AG04450 (cell line): ENCODE results near the gene EP400. TPM values are rescaled to one million over a fixed set of nuclear protein-coding genes. Genes with fewer than 3 reads are reported as not detected.

Experiments
- CTCF ChIA-PET: fragments of 300-600, 350-600 bp; formaldehyde crosslinking; extraction: SDS; loops from one replicate; lab custom pipeline; 2022; ENCODE audit warnings: antibody characterized with exemption, inconsistent platforms; lab: Charles Lee
- POLR2A ChIA-PET: fragments of 350-600 bp; formaldehyde crosslinking; extraction: SDS; loops from one replicate; lab custom pipeline; 2021; ENCODE audit warnings: antibody characterized with exemption, inconsistent platforms; lab: Yijun Ruan, JAX
- DNase-seq: peaks from one replicate; pipeline ENCODE4 v3.0.0-alpha.2; 2011; ENCODE audit warnings: low read depth, low spot score
- H3K27ac ChIP-seq: one replicate; pipeline ENCODE4 v1.5.1; 2012; ENCODE audit warnings: low read depth, low read length, control low read depth
- H3K27me3 ChIP-seq: one replicate; pipeline ENCODE4 v1.6.0; 2012; ENCODE audit warnings: low read length; ENCODE audit not compliant: control insufficient read depth, insufficient read depth
- H3K4me3 ChIP-seq: 2 replicates; pipeline ENCODE4 v1.5.1; 2011; ENCODE audit warnings: mild to moderate bottlenecking, low read depth, low read length, control low read depth
- H3K9me3 ChIP-seq: 2 replicates; pipeline ENCODE4 v1.5.1; 2012; ENCODE audit warnings: low read length; ENCODE audit not compliant: control insufficient read depth, insufficient read depth
- polyA plus RNA-seq: library from polyadenylated mRNA; depleted of rRNA; stranded (reverse); fragments of >200 nt; gene quantifications from 2 replicates; pipeline ENCODE4 v1.2.3, GENCODE V29; 2011
- TF ChIP-seq, protein P1 (sequence below): IDR thresholded peaks from 2 replicates; pipeline ENCODE4 v1.5.1; 2011; ENCODE audit warnings: low read depth, low read length, control low read depth, inconsistent platforms

Gene EP400
- polyA plus RNA-seq, 1 experiment = 5.4 TPM

DNA sequence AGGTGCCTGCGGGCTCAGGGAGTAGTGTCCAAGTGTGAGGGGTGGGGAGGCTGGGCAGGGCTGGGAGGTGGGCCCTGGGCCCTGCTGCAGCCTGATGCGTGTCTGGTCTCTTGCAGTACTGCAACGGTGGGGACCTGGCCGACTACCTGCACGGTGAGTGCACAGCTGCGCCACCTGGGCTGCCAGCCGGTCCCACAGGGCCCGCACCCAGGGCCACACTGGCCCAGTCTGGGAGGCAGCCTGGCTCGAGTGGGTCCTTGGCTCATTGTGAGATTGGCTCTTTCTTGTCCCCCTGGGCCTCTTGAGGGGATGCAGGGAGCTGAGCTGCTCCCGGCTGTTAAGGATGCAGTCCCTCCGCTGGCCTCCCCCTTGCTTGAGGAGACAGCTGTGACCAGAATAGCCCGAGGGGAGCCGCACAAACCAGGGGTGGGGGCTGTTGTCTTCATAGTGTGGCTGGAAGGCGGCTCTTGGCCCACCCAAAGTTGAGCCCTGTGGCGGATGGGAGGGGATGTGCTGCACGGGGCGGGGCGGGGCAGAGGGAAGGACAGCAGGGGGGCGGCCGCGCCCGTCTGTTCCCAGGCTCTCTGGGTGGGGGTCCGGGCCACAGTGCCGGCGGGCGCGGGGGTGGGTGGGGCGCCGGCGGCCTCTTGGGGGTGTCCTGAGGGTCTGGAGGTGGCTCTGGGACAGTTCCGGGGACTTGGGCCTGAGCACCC, 42.2 kb upstream of the EP400 start:
- Histone ChIP-seq H3K27ac (no peak overlapping the region), H3K27me3 (no peaks in the 10 kb centered on the region), H3K4me3 (no peak overlapping the region), H3K9me3 (no peaks in the 10 kb centered on the region; the same call in 1 of the 2 replicates)
- CTCF ChIA-PET = no interaction called here
- TF ChIP-seq, protein P1, sequence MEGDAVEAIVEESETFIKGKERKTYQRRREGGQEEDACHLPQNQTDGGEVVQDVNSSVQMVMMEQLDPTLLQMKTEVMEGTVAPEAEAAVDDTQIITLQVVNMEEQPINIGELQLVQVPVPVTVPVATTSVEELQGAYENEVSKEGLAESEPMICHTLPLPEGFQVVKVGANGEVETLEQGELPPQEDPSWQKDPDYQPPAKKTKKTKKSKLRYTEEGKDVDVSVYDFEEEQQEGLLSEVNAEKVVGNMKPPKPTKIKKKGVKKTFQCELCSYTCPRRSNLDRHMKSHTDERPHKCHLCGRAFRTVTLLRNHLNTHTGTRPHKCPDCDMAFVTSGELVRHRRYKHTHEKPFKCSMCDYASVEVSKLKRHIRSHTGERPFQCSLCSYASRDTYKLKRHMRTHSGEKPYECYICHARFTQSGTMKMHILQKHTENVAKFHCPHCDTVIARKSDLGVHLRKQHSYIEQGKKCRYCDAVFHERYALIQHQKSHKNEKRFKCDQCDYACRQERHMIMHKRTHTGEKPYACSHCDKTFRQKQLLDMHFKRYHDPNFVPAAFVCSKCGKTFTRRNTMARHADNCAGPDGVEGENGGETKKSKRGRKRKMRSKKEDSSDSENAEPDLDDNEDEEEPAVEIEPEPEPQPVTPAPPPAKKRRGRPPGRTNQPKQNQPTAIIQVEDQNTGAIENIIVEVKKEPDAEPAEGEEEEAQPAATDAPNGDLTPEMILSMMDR = no peak
- POLR2A ChIA-PET = no interaction called here
- DNase-seq = no peak

DNA sequence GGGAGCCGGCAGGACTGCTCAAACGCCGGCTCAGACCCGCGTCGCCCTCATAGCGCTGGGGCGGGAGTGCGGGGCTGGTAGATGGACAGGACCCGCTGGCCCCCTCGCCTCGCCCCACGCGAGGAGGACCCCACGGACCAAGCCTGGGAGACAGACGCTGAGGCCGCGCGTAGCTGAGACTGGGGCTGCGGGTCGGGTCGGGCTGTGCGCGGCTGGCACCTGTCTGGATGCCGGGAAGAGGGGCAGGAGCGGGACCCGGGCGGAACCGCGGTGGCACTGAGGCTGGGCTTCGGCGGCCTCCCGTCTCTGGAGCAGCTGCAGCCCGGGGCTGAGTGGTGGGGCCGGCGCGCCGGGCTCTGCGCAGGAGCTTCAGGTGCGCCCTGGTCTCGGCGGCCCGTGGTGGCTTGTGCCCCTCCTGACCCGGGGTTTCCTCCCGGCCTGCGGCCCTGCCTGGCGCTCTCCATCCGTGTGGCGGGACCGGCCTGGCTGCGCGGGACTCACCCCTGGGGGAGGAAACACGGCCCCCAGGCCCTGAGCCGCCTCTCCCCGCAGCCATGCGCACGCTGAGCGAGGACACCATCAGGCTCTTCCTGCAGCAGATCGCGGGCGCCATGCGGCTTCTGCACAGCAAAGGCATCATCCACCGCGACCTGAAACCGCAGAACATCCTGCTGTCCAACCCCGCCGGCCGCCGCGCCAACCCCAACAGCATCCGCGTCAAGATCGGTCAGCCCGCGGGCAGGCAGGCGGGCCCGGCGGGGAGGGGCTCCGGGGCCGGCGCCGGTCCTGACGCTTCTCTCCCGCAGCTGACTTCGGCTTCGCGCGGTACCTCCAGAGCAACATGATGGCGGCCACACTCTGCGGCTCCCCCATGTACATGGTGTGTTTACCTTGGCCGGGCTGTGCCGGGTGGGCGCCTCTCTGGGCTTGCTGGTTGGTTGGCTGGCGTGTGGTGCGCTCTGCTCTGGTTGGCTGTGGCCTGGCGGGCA, 41.4 kb upstream of the EP400 start:
- no peak for DNase-seq
- Histone ChIP-seq H3K4me3 (no peak overlapping the region), H3K27ac (no peak overlapping the region), H3K9me3 (no peaks in the 10 kb centered on the region; the same call in 1 of the 2 replicates), H3K27me3 (no peaks in the 10 kb centered on the region)
- ChIA-PET POLR2A (no interaction called here), CTCF (no interaction called here)
- TF ChIP-seq, protein P1 = no peak

- Histone ChIP-seq H3K4me3 (no peak overlapping the region), H3K9me3 (no peaks in the 10 kb centered on the region; the same call in 1 of the 2 replicates), H3K27me3 (no peaks in the 10 kb centered on the region), H3K27ac (no peak overlapping the region)
- CTCF ChIA-PET = no interaction called here
- TF ChIP-seq, protein P1 = no peak
- POLR2A ChIA-PET = no interaction called here
- no peak for DNase-seq
Observed at GRCh38 chr12:131909081-131909751, 40.5 kb upstream of the EP400 start.

GRCh38 chr12:131909752-131910219, 40.0 kb upstream of the EP400 start:
- ChIA-PET POLR2A (no interaction called here), CTCF (no interaction called here)
- Histone ChIP-seq H3K27ac (no peak overlapping the region), H3K9me3 (no peaks in the 10 kb centered on the region; the same call in 1 of the 2 replicates), H3K4me3 (no peak overlapping the region), H3K27me3 (no peaks in the 10 kb centered on the region)
- DNase-seq = no peak
- TF ChIP-seq, protein P1 = no peak
